GM19438 (cell line): ENCODE measurements around the gene RPL22L1.
"Not testable (repeated sequence)": the region's sequence is repeated elsewhere in the genome, so short reads cannot be mapped to it uniquely, and the experiment has no call there.

Experiments
- ATAC-seq: cut with Tn5 transposase; IDR thresholded peaks from one replicate; pipeline ENCODE4 v1.9.1; 2021; ENCODE audit warnings: low read depth; ENCODE audit not compliant: unreplicated experiment

RPL22L1 gene

GRCh38 chr3:170836491-170836890 is 33.5 kb downstream of the RPL22L1 start:
- ATAC-seq, result no peak

DNA sequence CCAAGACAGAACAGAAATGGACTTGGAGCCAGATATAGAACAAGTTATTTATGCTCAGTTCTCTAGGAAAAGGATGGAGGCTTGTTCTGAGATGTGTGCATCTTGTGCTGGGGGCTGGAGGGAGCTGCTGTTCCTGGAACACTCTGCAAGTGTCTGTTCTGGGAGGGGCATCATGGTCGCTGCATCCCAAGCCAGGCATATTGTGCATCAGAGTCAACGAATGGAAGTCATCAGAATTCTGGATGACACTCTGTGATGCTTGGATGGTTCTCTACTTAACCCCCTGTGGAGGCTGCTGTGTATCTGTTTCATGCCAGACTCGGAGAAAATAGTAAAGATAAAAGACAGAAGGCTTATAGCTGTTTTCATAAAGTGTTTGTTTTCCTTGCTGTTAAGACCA is 34.7 kb downstream of the RPL22L1 start:
- ATAC-seq, result no peak

GRCh38 chr3:170830580-170830979 is 39.4 kb downstream of the RPL22L1 start:
- no peak for ATAC-seq

DNA sequence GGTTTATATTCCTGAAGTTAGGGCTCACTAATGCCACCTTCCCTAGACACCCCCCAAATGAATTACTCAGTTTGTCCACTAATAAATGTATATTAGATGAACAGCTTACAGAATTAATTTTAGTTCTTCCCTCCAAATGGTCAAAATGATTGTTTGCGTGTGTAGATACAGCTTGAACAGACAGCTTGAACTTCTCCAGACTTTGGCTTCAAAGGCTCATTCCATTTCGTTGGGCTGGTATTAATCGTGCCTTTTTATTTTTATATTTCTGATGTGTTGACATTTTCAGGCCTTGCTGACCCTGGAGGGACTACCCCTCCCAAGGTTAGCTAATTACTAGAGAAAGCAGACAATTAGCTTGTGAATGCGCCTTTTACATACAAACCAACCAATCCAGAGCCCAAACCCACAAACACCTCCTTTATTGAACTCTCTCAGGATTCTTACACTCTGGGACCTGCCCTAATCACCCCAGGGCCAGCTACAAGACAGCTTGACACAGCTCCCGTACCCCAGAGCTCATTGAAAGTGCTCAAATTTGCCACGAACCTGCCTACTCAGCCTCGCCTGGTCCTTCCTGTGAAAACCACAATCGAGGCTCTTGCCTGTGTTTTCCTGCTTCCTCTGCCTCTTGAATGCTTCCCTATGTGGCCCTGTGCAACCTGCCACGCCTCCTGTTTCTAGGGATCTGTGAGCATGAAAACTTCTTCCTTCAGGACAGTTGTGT is 40.3 kb downstream of the RPL22L1 start:
- ATAC-seq, result no peak

DNA sequence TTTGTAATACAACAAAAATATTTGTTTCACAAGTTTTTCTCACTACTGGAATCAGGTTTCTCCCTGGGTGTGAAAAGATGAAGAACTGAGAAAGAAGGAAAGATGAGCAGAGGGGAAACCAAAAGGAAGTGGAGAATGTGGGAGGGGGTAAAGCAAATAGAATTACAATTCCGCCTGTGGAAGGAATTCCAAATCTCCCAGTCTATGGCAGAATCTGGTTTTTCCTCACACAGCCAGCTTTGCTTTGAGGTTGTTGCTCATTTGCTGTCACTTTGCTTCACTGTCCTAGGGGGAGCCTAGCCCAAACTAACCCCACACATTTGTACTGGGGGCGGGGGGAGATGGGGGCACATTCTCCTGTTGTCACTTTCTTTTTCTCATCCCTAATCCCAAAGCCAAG is 43.9 kb downstream of the RPL22L1 start:
- no peak for ATAC-seq

- ATAC-seq, result not testable (repeated sequence)
These were observed 46.4 kb downstream of the RPL22L1 start for GRCh38 chr3:170823562-170823961.

DNA sequence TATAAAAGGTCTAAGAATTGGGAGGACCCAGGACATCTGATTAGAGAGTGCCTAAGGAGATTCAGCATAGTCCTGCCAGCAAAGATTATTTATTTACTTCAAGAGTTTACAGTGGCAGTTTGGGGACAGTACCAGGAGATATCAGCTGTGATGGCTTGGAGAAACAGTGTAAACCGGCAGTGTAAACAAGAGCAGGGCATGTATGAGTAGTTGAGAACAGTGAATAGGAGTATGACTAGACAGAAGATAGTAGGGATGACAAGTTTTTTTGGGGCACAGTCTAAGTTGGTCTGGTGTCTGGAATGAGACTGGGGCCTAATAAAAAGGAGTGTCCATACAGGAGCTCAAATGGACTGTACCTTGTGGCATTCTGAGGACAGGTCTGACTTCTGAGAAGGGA is 51.7 kb downstream of the RPL22L1 start:
- not testable (repeated sequence) for ATAC-seq

GRCh38 chr3:170817471-170817870 is 52.5 kb downstream of the RPL22L1 start:
- not testable (repeated sequence) for ATAC-seq

- ATAC-seq, result no peak
These were observed 53.2 kb downstream of the RPL22L1 start for GRCh38 chr3:170816841-170817240.

- ATAC-seq, result no peak
These were observed 53.7 kb downstream of the RPL22L1 start for GRCh38 chr3:170816341-170816740.

DNA sequence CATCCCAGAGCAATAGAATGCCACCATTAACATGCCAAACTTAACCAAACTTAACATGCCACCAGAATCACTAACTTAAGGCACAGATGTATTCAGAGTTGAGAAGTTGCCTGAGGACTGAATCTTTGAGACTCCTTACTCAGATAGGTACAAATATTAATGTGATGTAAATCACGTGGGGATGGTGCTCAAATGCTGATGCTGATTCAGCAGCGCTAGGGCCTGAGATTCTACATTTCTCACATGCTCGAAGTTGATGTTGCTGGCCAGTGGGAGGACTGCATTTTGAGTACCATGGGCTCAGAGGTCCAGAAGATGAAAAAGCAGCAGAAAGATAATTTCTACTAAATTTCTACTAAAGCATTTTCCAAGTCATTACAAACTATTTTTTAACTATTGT is 54.1 kb downstream of the RPL22L1 start:
- ATAC-seq, result no peak

DNA sequence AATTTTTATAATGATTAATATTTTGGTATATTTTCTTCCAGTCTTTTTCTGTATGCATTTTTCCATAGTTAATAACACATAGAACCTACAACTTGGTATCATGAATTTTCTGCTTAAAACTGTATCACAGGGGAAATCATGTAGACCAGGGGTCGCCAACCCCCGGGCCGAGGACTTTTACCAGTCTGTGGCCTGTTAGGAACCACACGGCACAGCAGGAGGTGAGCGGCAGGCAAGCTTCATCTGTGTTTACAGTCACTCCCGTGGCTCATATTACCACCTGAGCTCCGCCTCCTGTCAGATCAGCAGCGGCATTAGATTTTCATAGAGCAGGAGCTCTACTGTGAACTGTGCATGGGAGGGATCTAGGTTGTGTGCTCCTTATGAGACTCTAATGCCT is 54.7 kb downstream of the RPL22L1 start:
- ATAC-seq, result no peak
